ENCODE measurements around the gene PNPT1. TPM values are rescaled to one million over a fixed set of nuclear protein-coding genes. Genes with fewer than 3 reads are reported as not detected.

PNPT1 gene
- total and polyA plus RNA-seq, 10 of the 15 experiments (the other 5 are each of a cell fraction or from before 2014, with no cell fraction given): 34.2 to 67.7 (median 43.3) TPM

GRCh38 chr2:55617175-55618024, 76.2 kb downstream of the PNPT1 start, which contains the start of gene PPP4R3B (continued):
- TF ChIP-seq ELK1 (IDR thresholded peaks at IDR 0.05; ENCODE audit: low read depth, low read length): peak; percentile 32; the same call in 1 of the 2 replicates
- no peak for TF ChIP-seq EP300 (IDR thresholded peaks at IDR 0.05; ENCODE audit: borderline replicate concordance in 1 of 2, control insufficient read depth in 1 of 2, low read depth in 2 of 2, low read length in 2 of 2)
- 0 out of 2 replicates have a peak, but pooled peaks have one; percentile 82 for TF ChIP-seq PML (IDR thresholded peaks at IDR 0.05; ENCODE audit: low read length)
- no peak for TF ChIP-seq CHD4 (IDR thresholded peaks at IDR 0.05)
- no peak for TF ChIP-seq RBBP5 (conservative IDR thresholded peaks at IDR 0.05)
- TF ChIP-seq RAD51 (IDR thresholded peaks at IDR 0.05): no peak
- peak; percentile 13; the same call in 1 of the 2 replicates for TF ChIP-seq STAT1 (conservative IDR thresholded peaks at IDR 0.05)
- no peak for TF ChIP-seq ZZZ3 (IDR thresholded peaks at IDR 0.05; ENCODE audit: control insufficient read depth, insufficient read length, low read depth)
- peak; percentile 51 for TF ChIP-seq NRF1 (conservative IDR thresholded peaks at IDR 0.05; ENCODE audit: low read depth, low read length)
- TF ChIP-seq TBL1XR1 (IDR thresholded peaks at IDR 0.05; ENCODE audit: low read depth, low read length): 0 out of 2 replicates have a peak, but pooled peaks have one; percentile 18
- TF ChIP-seq, protein P1, sequence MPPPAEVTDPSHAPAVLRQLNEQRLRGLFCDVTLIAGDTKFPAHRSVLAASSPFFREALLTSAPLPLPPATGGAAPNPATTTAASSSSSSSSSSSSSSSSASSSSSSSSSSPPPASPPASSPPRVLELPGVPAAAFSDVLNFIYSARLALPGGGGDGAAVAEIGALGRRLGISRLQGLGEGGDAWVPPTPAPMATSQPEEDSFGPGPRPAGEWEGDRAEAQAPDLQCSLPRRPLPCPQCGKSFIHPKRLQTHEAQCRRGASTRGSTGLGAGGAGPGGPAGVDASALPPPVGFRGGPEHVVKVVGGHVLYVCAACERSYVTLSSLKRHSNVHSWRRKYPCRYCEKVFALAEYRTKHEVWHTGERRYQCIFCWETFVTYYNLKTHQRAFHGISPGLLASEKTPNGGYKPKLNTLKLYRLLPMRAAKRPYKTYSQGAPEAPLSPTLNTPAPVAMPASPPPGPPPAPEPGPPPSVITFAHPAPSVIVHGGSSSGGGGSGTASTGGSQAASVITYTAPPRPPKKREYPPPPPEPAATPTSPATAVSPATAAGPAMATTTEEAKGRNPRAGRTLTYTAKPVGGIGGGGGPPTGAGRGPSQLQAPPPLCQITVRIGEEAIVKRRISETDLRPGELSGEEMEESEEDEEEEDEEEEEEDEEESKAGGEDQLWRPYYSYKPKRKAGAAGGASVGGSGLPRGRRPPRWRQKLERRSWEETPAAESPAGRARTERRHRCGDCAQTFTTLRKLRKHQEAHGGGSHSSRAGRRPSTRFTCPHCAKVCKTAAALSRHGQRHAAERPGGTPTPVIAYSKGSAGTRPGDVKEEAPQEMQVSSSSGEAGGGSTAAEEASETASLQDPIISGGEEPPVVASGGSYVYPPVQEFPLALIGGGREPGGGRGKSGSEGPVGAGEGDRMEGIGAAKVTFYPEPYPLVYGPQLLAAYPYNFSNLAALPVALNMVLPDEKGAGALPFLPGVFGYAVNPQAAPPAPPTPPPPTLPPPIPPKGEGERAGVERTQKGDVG (CRISPR knock-in tag; IDR thresholded peaks at IDR 0.05): no peak
- TF ChIP-seq SRF (IDR thresholded peaks at IDR 0.05; ENCODE audit: low read depth in 2 of 2, low read length in 2 of 2): peak in 1 of 2 experiments; percentile 54; a peak in 1 of 4 replicates
- TF ChIP-seq ATF3 (IDR thresholded peaks at IDR 0.05; ENCODE audit: borderline replicate concordance, extremely low read depth, low read depth, low read length): no peak
- TF ChIP-seq BCL3 (IDR thresholded peaks at IDR 0.05; ENCODE audit: borderline replicate concordance, insufficient read depth, low read depth, low read length, poor library complexity, severe bottlenecking): peak; percentile 34
- TF ChIP-seq CREM (IDR thresholded peaks at IDR 0.05; ENCODE audit: low read depth): peak; percentile 92
- peak; percentile 96 for TF ChIP-seq HDGF (IDR thresholded peaks at IDR 0.05)
- TF ChIP-seq NR2C2 (IDR thresholded peaks at IDR 0.05; ENCODE audit: borderline replicate concordance, control insufficient read depth, insufficient read length, low read depth): no peak
- TF ChIP-seq SMC3 (IDR thresholded peaks at IDR 0.05; ENCODE audit: borderline replicate concordance, low read length): no peak
- TF ChIP-seq DPF2 (IDR thresholded peaks at IDR 0.05): peak; percentile 23; the same call in 1 of the 2 replicates
- TF ChIP-seq CBX3 (IDR thresholded peaks at IDR 0.05; ENCODE audit: borderline replicate concordance, low read depth): no peak
- TF ChIP-seq SMARCA5 (IDR thresholded peaks at IDR 0.05): no peak
- peak; percentile 49; the same call in 1 of the 2 replicates for TF ChIP-seq BACH1 (IDR thresholded peaks at IDR 0.05; ENCODE audit: borderline replicate concordance)
- no peak for TF ChIP-seq STAT3 (IDR thresholded peaks at IDR 0.05; ENCODE audit: low read depth, low read length)
- TF ChIP-seq, protein P2, sequence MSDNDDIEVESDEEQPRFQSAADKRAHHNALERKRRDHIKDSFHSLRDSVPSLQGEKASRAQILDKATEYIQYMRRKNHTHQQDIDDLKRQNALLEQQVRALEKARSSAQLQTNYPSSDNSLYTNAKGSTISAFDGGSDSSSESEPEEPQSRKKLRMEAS (IDR thresholded peaks at IDR 0.05; ENCODE audit: low read depth, low read length): peak; percentile 81
- TF ChIP-seq MTA3 (IDR thresholded peaks at IDR 0.05; ENCODE audit: borderline replicate concordance, low read length): no peak
